Astrocyte (in vitro differentiated cells and primary cell): ENCODE results near the gene ZNRF1. TPM values are rescaled to one million over a fixed set of nuclear protein-coding genes. Genes with fewer than 3 reads are reported as not detected.

Experiments used
- DNase-seq: peaks from one replicate; pipeline ENCODE4 v3.0.0-alpha.2; 2010; ENCODE audit warnings: low read depth
- FAIRE-seq: peaks from 2 replicates; lab custom pipeline; 2011; peaks lifted over from hg19 to GRCh38; lab: Jason Lieb, UNC
- H2AFZ ChIP-seq: 2 replicates; pipeline ENCODE4 v1.6.0; 2012; ENCODE audit warnings: low read depth, low read length, inconsistent platforms
- H3K27ac ChIP-seq: 2 replicates; pipeline ENCODE4 v1.5.1; 2011; ENCODE audit warnings: low read depth, low read length, inconsistent platforms
- H3K27me3 ChIP-seq: 2 replicates; pipeline ENCODE4 v1.6.0; 2011; ENCODE audit warnings: low read length, inconsistent platforms; ENCODE audit not compliant: insufficient read depth
- H3K36me3 ChIP-seq: 2 replicates; pipeline ENCODE4 v1.5.1; 2011; ENCODE audit warnings: low read length, inconsistent platforms; ENCODE audit not compliant: insufficient read depth
- H3K4me1 ChIP-seq: 2 replicates; pipeline ENCODE4 v1.5.1; 2011; ENCODE audit warnings: low read length, inconsistent platforms; ENCODE audit not compliant: insufficient read depth
- H3K4me2 ChIP-seq: 2 replicates; pipeline ENCODE4 v1.6.0; 2012; ENCODE audit warnings: low read length, inconsistent platforms
- H3K4me3 ChIP-seq: 2 replicates; pipeline ENCODE4 v1.5.1; 2011; ENCODE audit warnings: low read depth, mild to moderate bottlenecking, low read length, inconsistent platforms; ENCODE audit not compliant: insufficient read depth
- H3K79me2 ChIP-seq: 2 replicates; pipeline ENCODE4 v1.6.0; 2012; ENCODE audit warnings: mild to moderate bottlenecking, low read length, inconsistent platforms; ENCODE audit not compliant: insufficient read depth
- H3K9ac ChIP-seq: 2 replicates; pipeline ENCODE4 v1.6.0; 2012; ENCODE audit warnings: mild to moderate bottlenecking, low read length, inconsistent platforms
- H3K9me3 ChIP-seq: 2 replicates; pipeline ENCODE4 v1.5.1; 2012; ENCODE audit warnings: low read depth, mild to moderate bottlenecking, low read length, inconsistent platforms; ENCODE audit not compliant: insufficient read depth
- H4K20me1 ChIP-seq: 2 replicates; pipeline ENCODE4 v1.6.0; 2012; ENCODE audit warnings: low read length, inconsistent platforms; ENCODE audit not compliant: insufficient read depth
- H3K27ac Mint-ChIP-seq: one replicate; pipeline ENCODE4 v1.8.0; 2021; ENCODE audit warnings: mild to moderate bottlenecking, mixed read lengths; ENCODE audit not compliant: unreplicated experiment
- H3K27me3 Mint-ChIP-seq: one replicate; pipeline ENCODE4 v1.8.0; 2021; ENCODE audit warnings: low read depth, mixed read lengths; ENCODE audit not compliant: unreplicated experiment
- H3K36me3 Mint-ChIP-seq: one replicate; pipeline ENCODE4 v1.8.0; 2021; ENCODE audit warnings: low read depth, mixed read lengths; ENCODE audit not compliant: unreplicated experiment
- H3K4me1 Mint-ChIP-seq: one replicate; pipeline ENCODE4 v1.8.0; 2021; ENCODE audit warnings: low read depth, mixed read lengths; ENCODE audit not compliant: unreplicated experiment
- H3K4me3 Mint-ChIP-seq: one replicate; pipeline ENCODE4 v1.8.0; 2021; ENCODE audit warnings: mild to moderate bottlenecking, moderate library complexity, mixed read lengths; ENCODE audit not compliant: unreplicated experiment
- H3K9me3 Mint-ChIP-seq: one replicate; pipeline ENCODE4 v1.8.0; 2021; ENCODE audit warnings: mild to moderate bottlenecking, mixed read lengths; ENCODE audit not compliant: unreplicated experiment
- EZH2 ChIP-seq: IDR thresholded peaks from 2 replicates; pipeline ENCODE4 v1.6.1; 2012; ENCODE audit warnings: mild to moderate bottlenecking, low read length, inconsistent platforms; ENCODE audit not compliant: insufficient read depth
- total RNA-seq: library from RNA; stranded (reverse); gene quantifications from 2 replicates; pipeline ENCODE4 v1.2.1, GENCODE V29; 2021
- TF ChIP-seq, protein P1 (sequence below): IDR thresholded peaks from 2 replicates; pipeline ENCODE4 v1.5.1; 2011; ENCODE audit warnings: low read depth, mild to moderate bottlenecking, inconsistent platforms, low read length, moderate library complexity; ENCODE audit not compliant: insufficient read depth

ZNRF1 gene
- total RNA-seq, 1 donor from 2014 or later, result 21.9 TPM

DNA sequence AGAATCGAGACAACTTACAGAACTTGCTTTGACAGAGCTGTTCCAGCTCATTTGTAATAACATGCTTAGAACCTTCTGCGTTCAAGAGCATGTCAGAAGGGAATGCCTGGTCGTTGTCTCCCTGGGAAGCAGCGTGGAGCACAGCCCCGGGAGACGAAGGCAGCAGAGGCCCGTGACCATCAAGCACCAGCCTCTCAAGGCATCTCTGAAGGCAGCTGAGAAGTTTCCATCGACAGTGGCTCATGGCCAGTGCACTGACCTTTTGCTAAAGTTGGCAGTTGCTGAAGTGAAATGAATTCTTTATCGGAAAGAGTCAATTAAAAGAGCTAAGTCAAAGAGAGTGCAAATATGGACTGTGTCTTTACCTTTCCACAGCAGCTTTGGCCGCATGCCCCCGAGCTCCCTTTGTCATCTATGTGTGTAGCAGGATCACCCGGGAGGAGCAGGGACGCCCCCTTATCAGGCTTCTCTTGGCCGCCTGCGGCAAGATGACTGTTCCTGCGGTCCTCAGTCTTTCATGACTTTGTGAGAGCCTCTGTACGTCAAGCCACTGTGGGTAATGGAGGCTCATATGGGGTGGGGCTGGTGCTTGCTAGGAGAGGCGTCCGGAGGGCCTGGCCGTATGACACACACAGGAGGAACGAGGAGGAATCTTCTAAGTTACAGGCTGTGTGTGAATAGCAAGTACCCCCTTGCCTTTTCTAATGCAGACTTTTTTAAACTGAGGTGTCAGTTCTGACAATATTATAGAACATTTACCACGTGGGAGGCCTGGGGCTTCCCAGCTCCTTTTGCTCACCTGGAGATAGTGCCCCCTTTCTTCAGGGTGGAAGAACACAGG is 63.5 kb downstream of the ZNRF1 start:
- Mint-ChIP-seq H3K36me3 (peaks cover 6% of the 10 kb centered on the region), H3K9me3 (no peaks in the 10 kb centered on the region), H3K4me3 (no peak overlapping the region), H3K27me3 (no peaks in the 10 kb centered on the region), H3K4me1 (peaks cover 2% of the 10 kb centered on the region), H3K27ac (no peak overlapping the region)
- Histone ChIP-seq H3K9me3 (no peaks in the 10 kb centered on the region), H4K20me1 (peaks cover 93% of the 10 kb centered on the region), H3K36me3 (no peaks in the 10 kb centered on the region), H3K4me1 (peaks cover 5% of the 10 kb centered on the region), H3K79me2 (peaks cover 83% of the 10 kb centered on the region), H3K27me3 (no peaks in the 10 kb centered on the region), H3K27ac (no peak overlapping the region), H3K4me2 (no peak overlapping the region), H2AFZ (no peak overlapping the region), H3K9ac (no peak overlapping the region), H3K4me3 (no peak overlapping the region)
- TF ChIP-seq, protein P1, sequence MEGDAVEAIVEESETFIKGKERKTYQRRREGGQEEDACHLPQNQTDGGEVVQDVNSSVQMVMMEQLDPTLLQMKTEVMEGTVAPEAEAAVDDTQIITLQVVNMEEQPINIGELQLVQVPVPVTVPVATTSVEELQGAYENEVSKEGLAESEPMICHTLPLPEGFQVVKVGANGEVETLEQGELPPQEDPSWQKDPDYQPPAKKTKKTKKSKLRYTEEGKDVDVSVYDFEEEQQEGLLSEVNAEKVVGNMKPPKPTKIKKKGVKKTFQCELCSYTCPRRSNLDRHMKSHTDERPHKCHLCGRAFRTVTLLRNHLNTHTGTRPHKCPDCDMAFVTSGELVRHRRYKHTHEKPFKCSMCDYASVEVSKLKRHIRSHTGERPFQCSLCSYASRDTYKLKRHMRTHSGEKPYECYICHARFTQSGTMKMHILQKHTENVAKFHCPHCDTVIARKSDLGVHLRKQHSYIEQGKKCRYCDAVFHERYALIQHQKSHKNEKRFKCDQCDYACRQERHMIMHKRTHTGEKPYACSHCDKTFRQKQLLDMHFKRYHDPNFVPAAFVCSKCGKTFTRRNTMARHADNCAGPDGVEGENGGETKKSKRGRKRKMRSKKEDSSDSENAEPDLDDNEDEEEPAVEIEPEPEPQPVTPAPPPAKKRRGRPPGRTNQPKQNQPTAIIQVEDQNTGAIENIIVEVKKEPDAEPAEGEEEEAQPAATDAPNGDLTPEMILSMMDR, result no peak
- no peak for TF ChIP-seq EZH2
- no peak for FAIRE-seq
- peak; percentile 43 for DNase-seq

DNA sequence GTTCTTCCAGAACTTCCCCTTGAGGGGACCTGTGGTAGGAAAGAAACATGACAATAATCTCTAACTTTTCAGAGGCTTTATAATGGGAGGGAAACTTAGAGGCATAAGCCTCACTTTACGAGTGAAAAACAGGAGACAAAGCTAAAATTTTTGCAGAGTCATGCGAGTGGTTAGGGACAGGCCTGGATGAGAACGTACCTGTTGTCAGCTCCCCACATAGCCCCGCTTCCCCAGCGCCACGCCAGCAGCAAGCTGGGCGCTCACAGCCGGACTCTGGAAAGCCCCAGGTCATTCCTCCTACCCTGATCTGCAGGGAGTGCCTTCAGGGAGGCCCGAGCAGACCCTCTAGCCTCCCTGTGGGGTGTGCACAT is 64.1 kb downstream of the ZNRF1 start:
- no peaks in the 10 kb centered on the region for H3K27me3 Mint-ChIP-seq
- H3K4me3 Mint-ChIP-seq, result no peak overlapping the region
- no peak overlapping the region for H3K27ac Mint-ChIP-seq
- FAIRE-seq (no peak), DNase-seq (no peak)
- peaks cover 6% of the 10 kb centered on the region for H3K36me3 Mint-ChIP-seq
- no peaks in the 10 kb centered on the region for H3K9me3 Mint-ChIP-seq
- Histone ChIP-seq H3K36me3 (no peaks in the 10 kb centered on the region), H3K4me1 (peaks cover 5% of the 10 kb centered on the region), H3K4me3 (no peak overlapping the region), H3K9me3 (no peaks in the 10 kb centered on the region), H3K4me2 (no peak overlapping the region), H3K27me3 (no peaks in the 10 kb centered on the region), H3K79me2 (peaks cover 78% of the 10 kb centered on the region), H3K27ac (no peak overlapping the region), H3K9ac (no peak overlapping the region), H4K20me1 (peaks cover 92% of the 10 kb centered on the region), H2AFZ (no peak overlapping the region)
- no peak for TF ChIP-seq EZH2
- TF ChIP-seq, protein P1, result no peak
- peaks cover 2% of the 10 kb centered on the region for H3K4me1 Mint-ChIP-seq

DNA sequence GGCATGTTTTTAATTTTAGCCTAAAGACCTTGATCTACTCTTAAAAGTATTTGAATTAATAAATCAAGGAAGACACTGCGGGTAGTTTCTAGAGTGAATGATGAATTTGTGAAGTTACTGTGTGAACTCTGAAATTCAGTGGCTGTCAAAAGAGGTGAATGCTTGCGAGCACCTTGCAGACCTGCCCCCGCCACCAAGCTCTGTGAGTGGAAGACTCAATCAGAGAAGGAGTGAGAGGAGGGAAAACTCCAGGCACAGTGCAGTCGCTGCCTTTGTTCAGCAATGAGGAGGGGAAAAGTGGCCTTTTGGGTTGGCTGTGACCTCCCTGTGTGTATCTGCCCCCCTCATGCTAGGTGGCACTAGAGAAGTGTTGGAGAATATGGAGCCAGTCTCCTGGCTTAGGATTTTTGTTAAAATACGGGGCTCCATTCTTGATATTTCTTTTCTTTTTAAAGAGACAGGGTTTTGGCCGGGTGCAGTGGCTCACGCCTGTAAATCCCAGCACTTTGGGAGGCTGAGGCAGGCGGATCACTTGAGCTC is 64.8 kb downstream of the ZNRF1 start:
- H3K79me2 ChIP-seq, result peaks cover 77% of the 10 kb centered on the region

More for the DNA sequence above, 64.8 kb downstream of the ZNRF1 start:
- H3K4me1 Mint-ChIP-seq, result peaks cover 2% of the 10 kb centered on the region
- H3K4me3 ChIP-seq, result no peak overlapping the region
- H3K27ac Mint-ChIP-seq, result no peak overlapping the region
- H3K27ac ChIP-seq, result no peak overlapping the region
- DNase-seq (no peak), FAIRE-seq (no peak)
- no peaks in the 10 kb centered on the region for H3K9me3 ChIP-seq
- TF ChIP-seq, protein P1, result no peak
- TF ChIP-seq EZH2, result no peak
- peaks cover 3% of the 10 kb centered on the region for H3K36me3 Mint-ChIP-seq
- no peaks in the 10 kb centered on the region for H3K27me3 Mint-ChIP-seq
- no peak overlapping the region for H3K4me3 Mint-ChIP-seq
- peaks cover 92% of the 10 kb centered on the region for H4K20me1 ChIP-seq
- peaks cover 5% of the 10 kb centered on the region for H3K4me1 ChIP-seq
- no peaks in the 10 kb centered on the region for H3K36me3 ChIP-seq
- no peak overlapping the region for H3K4me2 ChIP-seq
- no peak overlapping the region for H2AFZ ChIP-seq
- no peaks in the 10 kb centered on the region for H3K9me3 Mint-ChIP-seq
- no peak overlapping the region for H3K9ac ChIP-seq
- no peaks in the 10 kb centered on the region for H3K27me3 ChIP-seq
